ENCODE results near the gene MAP7.

Gene MAP7

DNA sequence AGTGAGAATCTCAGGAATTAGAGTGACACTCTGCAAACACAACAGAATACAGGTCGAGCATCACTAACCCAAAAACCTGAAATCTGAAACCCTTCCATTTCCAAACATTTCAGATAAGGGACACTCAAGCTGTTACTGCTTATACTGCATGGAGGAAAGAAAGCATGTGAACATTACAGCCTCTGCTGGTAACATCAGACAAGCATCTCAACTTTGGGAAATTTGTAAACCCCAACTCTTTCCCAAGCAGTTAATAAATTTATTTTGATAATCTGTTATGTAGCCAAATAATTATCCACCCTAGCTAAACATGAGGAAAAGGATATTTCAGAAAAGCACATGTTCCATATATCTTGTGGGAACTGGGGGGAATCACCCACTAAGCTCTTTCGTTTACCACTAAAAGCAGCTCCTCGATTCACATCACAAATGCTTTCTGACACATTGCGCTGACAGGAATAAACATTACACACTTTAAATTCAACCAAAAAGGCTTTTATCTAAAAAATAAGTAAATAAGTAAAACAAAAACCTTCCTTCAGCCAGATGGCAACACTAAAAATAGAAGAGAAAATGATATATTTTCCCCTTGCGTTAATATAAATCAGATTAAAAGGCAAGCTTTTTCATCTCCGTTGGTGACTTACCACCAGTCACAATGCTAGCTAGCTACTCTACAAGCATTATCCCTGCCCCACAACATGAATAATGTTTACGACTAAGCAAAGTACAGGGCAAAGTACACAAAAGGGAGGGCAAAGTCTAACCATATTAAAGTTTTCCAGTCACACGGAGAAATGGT, 120.8 kb downstream of the MAP7 start:
- H3K27me3 ChIP-seq (ENCODE audit: control insufficient read depth, insufficient read depth, low read length) = no peaks in the 10 kb centered on the region
- H3K9me3 ChIP-seq (ENCODE audit: control insufficient read depth, insufficient read depth, low read length) = no peaks in the 10 kb centered on the region
- peaks cover 3% of the 10 kb centered on the region; the same call in 1 of the 2 replicates for H3K4me1 ChIP-seq (ENCODE audit: control insufficient read depth, insufficient read depth, low read length)
- no CpG with 5 or more reads among the region's 8 CpGs for WGBS (ENCODE audit: insufficient coverage, insufficient read length)
- DNase-seq (ENCODE audit: low read depth, low spot score) = no peak
- no peak overlapping the region for H3K27ac ChIP-seq (ENCODE audit: low read length)
- no peaks in the 10 kb centered on the region for H3K36me3 ChIP-seq (ENCODE audit: control insufficient read depth, insufficient read depth, low read length)
- no peak overlapping the region for H3K4me3 ChIP-seq (ENCODE audit: low read length)

DNA sequence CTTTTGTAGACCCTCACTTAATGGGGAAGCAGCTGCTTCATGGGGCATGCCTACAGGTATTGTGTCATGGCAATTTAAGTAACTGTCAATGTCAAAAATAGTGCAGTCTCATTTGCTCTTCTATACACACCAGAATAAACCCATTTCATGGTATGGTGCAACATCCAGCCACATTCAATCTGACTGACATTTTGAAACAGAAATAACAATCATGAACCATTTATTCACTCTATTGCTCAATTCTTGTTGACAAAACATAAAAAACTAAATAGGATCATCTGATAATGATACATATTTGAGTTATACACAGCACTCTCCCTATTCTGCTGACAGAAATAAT, 122.9 kb downstream of the MAP7 start:
- H3K36me3 ChIP-seq (ENCODE audit: control insufficient read depth, insufficient read depth, low read length) = no peaks in the 10 kb centered on the region
- no peak overlapping the region for H3K4me3 ChIP-seq (ENCODE audit: low read length)
- no peak for DNase-seq (ENCODE audit: low read depth, low spot score)
- no peaks in the 10 kb centered on the region for H3K9me3 ChIP-seq (ENCODE audit: control insufficient read depth, insufficient read depth, low read length)
- H3K27ac ChIP-seq (ENCODE audit: low read length) = no peak overlapping the region
- peaks cover 3% of the 10 kb centered on the region; the same call in 1 of the 2 replicates for H3K4me1 ChIP-seq (ENCODE audit: control insufficient read depth, insufficient read depth, low read length)
- no peaks in the 10 kb centered on the region for H3K27me3 ChIP-seq (ENCODE audit: control insufficient read depth, insufficient read depth, low read length)

DNA sequence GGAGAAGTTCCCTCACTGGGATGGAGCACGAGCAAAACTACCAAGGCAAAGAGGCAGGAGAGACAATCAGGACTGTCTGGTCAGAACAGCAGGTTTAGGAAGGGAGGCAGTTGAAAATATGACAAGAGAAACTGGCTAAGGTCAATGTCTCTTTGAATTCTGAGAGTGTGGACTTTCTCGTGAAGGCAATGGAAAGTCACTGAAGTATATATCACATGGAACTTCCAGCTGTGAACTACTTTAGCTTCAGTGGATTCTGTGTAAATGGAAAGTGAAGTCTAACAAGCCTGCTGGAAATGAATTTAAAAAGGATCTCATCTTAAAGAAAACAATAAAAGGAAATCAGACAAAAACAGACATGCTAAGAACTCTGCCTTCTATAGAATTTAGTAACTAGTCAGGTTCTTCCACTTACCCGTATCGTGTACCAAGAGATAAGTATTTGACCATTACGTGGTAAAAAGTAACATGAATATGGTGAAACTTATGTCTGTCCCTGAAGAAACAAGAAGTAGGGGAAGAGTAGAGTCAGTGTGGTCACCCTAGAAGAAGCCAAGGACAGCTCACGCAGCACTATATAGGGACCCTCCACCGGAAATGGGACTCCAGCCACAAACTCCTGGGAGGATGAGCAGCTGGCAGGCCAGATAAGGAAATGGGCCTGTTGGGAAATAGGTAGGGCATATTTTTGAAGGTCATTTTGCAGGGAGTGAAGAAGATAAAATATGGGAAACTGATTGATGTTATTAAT, 123.4 kb downstream of the MAP7 start:
- H3K9me3 ChIP-seq (ENCODE audit: control insufficient read depth, insufficient read depth, low read length) = no peaks in the 10 kb centered on the region
- H3K27me3 ChIP-seq (ENCODE audit: control insufficient read depth, insufficient read depth, low read length) = no peaks in the 10 kb centered on the region
- H3K4me3 ChIP-seq (ENCODE audit: low read length) = no peak overlapping the region
- WGBS (ENCODE audit: insufficient coverage, insufficient read length) = no CpG with 5 or more reads among the region's 7 CpGs
- H3K4me1 ChIP-seq (ENCODE audit: control insufficient read depth, insufficient read depth, low read length) = peaks cover 3% of the 10 kb centered on the region; the same call in 1 of the 2 replicates
- H3K36me3 ChIP-seq (ENCODE audit: control insufficient read depth, insufficient read depth, low read length) = no peaks in the 10 kb centered on the region
- H3K27ac ChIP-seq (ENCODE audit: low read length) = no peak overlapping the region
- DNase-seq (ENCODE audit: low read depth, low spot score) = no peak

DNA sequence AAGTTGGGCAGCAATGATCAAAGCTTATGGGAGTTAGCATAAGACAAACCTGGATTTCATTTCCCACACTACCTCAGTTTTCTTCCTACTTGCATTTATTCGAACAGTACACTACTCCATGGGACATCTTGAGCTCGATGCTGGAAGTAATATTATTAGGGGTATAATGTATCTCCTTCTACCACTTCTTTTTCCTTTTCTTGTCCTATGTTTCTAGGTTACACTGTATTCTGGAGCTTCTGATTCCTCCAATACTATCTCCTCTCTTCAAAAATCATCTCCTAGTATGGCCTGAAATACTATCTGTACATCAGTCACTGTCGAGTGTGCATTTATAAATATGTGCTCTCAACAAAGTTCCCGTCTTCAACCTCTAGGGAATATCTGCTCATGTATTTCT, 124.4 kb downstream of the MAP7 start:
- Histone ChIP-seq H3K27ac (ENCODE audit: low read length) (no peak overlapping the region), H3K4me1 (ENCODE audit: control insufficient read depth, insufficient read depth, low read length) (peaks cover 3% of the 10 kb centered on the region; the same call in 1 of the 2 replicates), H3K27me3 (ENCODE audit: control insufficient read depth, insufficient read depth, low read length) (no peaks in the 10 kb centered on the region), H3K4me3 (ENCODE audit: low read length) (no peak overlapping the region), H3K36me3 (ENCODE audit: control insufficient read depth, insufficient read depth, low read length) (no peaks in the 10 kb centered on the region), H3K9me3 (ENCODE audit: control insufficient read depth, insufficient read depth, low read length) (no peaks in the 10 kb centered on the region)
- no peak for DNase-seq (ENCODE audit: low read depth, low spot score)
- WGBS (ENCODE audit: insufficient coverage, insufficient read length) = no CpG with 5 or more reads among the region's 4 CpGs

DNA sequence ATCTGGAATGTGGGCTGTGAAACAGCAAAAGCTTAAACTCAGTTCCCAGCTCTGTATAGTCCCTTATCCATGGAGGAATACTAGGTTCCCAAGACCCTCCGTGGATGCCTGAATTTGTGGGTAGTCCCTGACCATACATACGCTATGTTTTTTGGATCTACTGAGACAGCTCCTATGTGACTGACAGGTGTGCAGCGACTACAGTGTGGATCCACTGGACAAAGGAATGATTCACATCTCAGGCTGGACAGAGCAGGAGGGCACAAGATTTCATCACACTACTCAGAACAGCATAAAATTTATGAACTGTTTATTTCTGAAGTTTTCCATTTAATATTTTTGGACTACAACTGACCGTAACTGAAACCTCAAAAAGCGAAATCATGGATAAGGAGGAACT, 125.3 kb downstream of the MAP7 start:
- no peaks in the 10 kb centered on the region for H3K36me3 ChIP-seq (ENCODE audit: control insufficient read depth, insufficient read depth, low read length)
- no peak for DNase-seq (ENCODE audit: low read depth, low spot score)
- H3K4me1 ChIP-seq (ENCODE audit: control insufficient read depth, insufficient read depth, low read length) = peaks cover 3% of the 10 kb centered on the region; the same call in 1 of the 2 replicates
- WGBS (ENCODE audit: insufficient coverage, insufficient read length) = no CpG with 5 or more reads among the region's 5 CpGs
- H3K4me3 ChIP-seq (ENCODE audit: low read length) = no peak overlapping the region
- H3K9me3 ChIP-seq (ENCODE audit: control insufficient read depth, insufficient read depth, low read length) = no peaks in the 10 kb centered on the region
- no peak overlapping the region for H3K27ac ChIP-seq (ENCODE audit: low read length)
- no peaks in the 10 kb centered on the region for H3K27me3 ChIP-seq (ENCODE audit: control insufficient read depth, insufficient read depth, low read length)

DNA sequence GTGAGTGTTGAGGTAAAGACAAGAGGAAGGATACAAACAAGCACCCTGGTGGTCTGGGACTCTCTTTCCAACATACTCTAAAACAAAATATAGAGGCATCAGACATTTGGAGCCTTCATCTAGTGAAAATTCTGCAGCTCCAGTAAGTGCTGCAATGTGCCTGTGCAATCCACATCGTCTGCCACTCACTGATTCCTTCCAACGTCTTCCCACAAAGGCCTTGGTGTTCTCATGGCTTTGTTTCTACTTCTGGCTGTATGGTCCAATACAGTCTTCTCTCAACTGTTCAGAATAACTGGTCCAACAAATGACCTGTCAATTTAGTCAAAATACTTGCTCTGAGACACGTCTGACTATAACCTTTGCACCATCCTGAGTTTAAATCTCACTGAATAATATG, 125.8 kb downstream of the MAP7 start:
- 0 out of 2 replicates have a peak, but pooled peaks cover 2% of the 10 kb centered on the region for H3K4me1 ChIP-seq (ENCODE audit: control insufficient read depth, insufficient read depth, low read length)
- H3K36me3 ChIP-seq (ENCODE audit: control insufficient read depth, insufficient read depth, low read length) = no peaks in the 10 kb centered on the region
- no peak overlapping the region for H3K27ac ChIP-seq (ENCODE audit: low read length)
- no peaks in the 10 kb centered on the region for H3K9me3 ChIP-seq (ENCODE audit: control insufficient read depth, insufficient read depth, low read length)
- WGBS (ENCODE audit: insufficient coverage, insufficient read length) = no CpG with 5 or more reads among the region's 3 CpGs
- no peak for DNase-seq (ENCODE audit: low read depth, low spot score)
- no peaks in the 10 kb centered on the region for H3K27me3 ChIP-seq (ENCODE audit: control insufficient read depth, insufficient read depth, low read length)
- no peak overlapping the region for H3K4me3 ChIP-seq (ENCODE audit: low read length)

DNA sequence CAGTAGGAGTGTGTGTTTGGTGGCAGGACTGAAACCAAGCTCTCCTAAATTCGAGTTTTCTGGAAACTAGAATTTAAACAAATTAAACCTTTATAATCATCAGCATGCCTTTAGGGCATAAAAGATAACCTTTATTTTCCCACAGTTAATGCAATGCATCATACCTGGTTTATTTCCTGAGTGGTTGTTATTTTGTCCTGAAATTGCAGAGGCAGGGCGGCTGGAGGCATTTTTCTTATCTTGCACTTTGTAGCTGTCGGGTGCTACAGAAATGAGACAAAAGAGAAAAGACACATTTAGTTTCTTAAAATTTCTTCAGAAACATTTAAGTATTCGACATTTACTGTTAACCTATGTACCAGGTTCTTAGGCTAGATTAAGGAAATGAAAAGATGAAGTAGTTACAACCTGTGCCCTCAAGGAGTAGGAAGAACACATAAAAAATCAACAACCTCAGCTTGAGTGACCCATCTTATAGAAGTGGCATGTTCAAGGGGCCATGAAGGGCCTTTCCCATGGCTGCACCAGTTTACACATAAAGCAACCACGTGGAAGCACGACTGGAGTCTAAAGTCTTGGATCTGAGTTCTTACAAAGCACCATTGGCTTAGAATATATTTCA, 128.6 kb downstream of the MAP7 start:
- Histone ChIP-seq H3K4me3 (ENCODE audit: low read length) (no peak overlapping the region), H3K4me1 (ENCODE audit: control insufficient read depth, insufficient read depth, low read length) (0 out of 2 replicates have a peak, but pooled peaks cover 2% of the 10 kb centered on the region), H3K27me3 (ENCODE audit: control insufficient read depth, insufficient read depth, low read length) (no peaks in the 10 kb centered on the region), H3K27ac (ENCODE audit: low read length) (no peak overlapping the region), H3K36me3 (ENCODE audit: control insufficient read depth, insufficient read depth, low read length) (no peaks in the 10 kb centered on the region), H3K9me3 (ENCODE audit: control insufficient read depth, insufficient read depth, low read length) (no peaks in the 10 kb centered on the region)
- WGBS (ENCODE audit: insufficient coverage, insufficient read length) = no CpG with 5 or more reads among the region's 6 CpGs
- no peak for DNase-seq (ENCODE audit: low read depth, low spot score)

DNA sequence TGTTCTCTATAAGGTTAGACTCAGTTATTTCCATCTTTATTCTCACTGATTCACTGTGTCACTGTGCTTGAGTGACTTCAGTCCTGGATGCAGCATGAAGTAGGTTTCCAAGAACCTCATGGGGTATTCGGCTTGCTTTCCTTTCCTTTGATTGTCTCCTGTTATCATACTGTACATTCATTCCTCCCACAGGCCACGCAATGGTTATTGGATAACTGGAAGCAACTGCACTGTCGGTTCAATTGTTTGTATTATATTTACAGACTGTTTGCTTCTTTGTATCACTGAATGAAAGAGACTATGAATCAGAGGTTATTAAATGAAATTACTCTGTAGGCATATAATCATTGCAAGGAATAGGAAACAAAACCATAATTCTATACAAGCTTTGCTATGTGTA, 129.4 kb downstream of the MAP7 start:
- Histone ChIP-seq H3K4me3 (ENCODE audit: low read length) (no peak overlapping the region), H3K27me3 (ENCODE audit: control insufficient read depth, insufficient read depth, low read length) (no peaks in the 10 kb centered on the region), H3K4me1 (ENCODE audit: control insufficient read depth, insufficient read depth, low read length) (0 out of 2 replicates have a peak, but pooled peaks cover 2% of the 10 kb centered on the region), H3K9me3 (ENCODE audit: control insufficient read depth, insufficient read depth, low read length) (no peaks in the 10 kb centered on the region), H3K27ac (ENCODE audit: low read length) (no peak overlapping the region), H3K36me3 (ENCODE audit: control insufficient read depth, insufficient read depth, low read length) (no peaks in the 10 kb centered on the region)
- WGBS (ENCODE audit: insufficient coverage, insufficient read length) = no CpG with 5 or more reads among the region's 3 CpGs
- no peak for DNase-seq (ENCODE audit: low read depth, low spot score)

DNA sequence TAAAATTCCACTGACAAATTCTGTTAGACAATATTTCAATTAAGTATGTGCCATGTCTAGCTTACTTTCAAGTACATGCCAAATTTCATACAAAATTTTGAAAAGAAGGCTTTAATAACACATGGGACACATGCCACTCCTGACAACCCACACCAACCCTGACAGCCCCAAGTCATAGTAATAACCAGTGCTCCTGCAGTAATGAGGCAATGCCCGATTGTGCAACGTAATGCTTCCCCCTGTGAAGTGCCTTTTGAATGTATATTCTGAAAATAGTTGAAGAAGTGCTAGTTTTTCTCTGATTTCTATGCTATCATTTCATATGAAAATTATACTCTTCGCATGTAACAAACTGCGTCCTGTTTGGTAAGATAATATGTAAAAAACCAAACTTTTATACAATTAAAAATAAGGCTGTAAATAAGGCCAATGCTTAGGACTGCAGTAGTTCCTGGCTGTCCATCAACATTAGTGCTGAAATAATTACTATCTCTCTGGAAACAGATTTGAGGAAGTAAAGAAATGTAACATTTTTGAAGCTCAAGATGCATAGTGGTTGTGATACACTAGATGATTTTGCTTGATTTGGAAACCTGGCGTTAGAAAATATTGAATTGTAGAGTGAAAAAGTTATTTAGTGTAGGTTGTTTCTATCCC, 134.7 kb downstream of the MAP7 start:
- 100% methylated on average over 1 of the region's 5 CpGs for WGBS (ENCODE audit: insufficient coverage, insufficient read length)
- Histone ChIP-seq H3K27me3 (ENCODE audit: control insufficient read depth, insufficient read depth, low read length) (no peaks in the 10 kb centered on the region), H3K27ac (ENCODE audit: low read length) (no peak overlapping the region), H3K9me3 (ENCODE audit: control insufficient read depth, insufficient read depth, low read length) (no peaks in the 10 kb centered on the region), H3K36me3 (ENCODE audit: control insufficient read depth, insufficient read depth, low read length) (no peaks in the 10 kb centered on the region), H3K4me3 (ENCODE audit: low read length) (no peak overlapping the region), H3K4me1 (ENCODE audit: control insufficient read depth, insufficient read depth, low read length) (no peaks in the 10 kb centered on the region)
- no peak for DNase-seq (ENCODE audit: low read depth, low spot score)

DNA sequence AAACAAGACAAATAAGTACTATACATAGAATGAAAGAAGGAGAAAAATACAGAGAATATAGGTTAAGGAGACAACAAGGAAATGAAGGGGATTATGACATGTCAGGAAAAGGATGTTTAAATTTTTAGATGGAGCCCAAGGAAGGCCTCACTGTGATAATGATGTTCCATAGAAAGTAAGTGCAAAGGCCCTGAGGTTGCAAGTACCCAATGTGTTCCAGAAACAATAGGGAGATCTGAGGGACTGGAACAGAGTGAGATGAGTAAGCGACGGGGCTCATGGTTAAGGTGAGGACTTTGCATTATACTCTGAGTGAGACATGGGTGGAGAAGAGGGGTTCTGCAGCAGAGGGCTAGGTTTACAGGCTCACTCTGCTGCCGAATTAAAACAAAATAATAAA, 137.8 kb downstream of the MAP7 start:
- Histone ChIP-seq H3K27me3 (ENCODE audit: control insufficient read depth, insufficient read depth, low read length) (no peaks in the 10 kb centered on the region), H3K9me3 (ENCODE audit: control insufficient read depth, insufficient read depth, low read length) (no peaks in the 10 kb centered on the region), H3K4me1 (ENCODE audit: control insufficient read depth, insufficient read depth, low read length) (no peaks in the 10 kb centered on the region), H3K4me3 (ENCODE audit: low read length) (no peak overlapping the region), H3K36me3 (ENCODE audit: control insufficient read depth, insufficient read depth, low read length) (no peaks in the 10 kb centered on the region), H3K27ac (ENCODE audit: low read length) (no peak overlapping the region)
- WGBS (ENCODE audit: insufficient coverage, insufficient read length) = no CpG with 5 or more reads among the region's 3 CpGs
- no peak for DNase-seq (ENCODE audit: low read depth, low spot score)

Data from iPS DF 6.9 (cell line).